SH-SY5Y (cell line): ENCODE data around the gene NXPH4.

Source experiments
- GATA2 ChIP-seq: IDR thresholded peaks from 2 replicates; pipeline ENCODE4 v1.6.1; 2011; ENCODE audit warnings: mild to moderate bottlenecking, low read depth, low read length
- GATA3 ChIP-seq: IDR thresholded peaks from 2 replicates; pipeline ENCODE4 v1.6.1; 2011; ENCODE audit warnings: low read depth, mild to moderate bottlenecking, low read length, moderate library complexity

- TF ChIP-seq GATA2 (no peak), GATA3 (no peak)
Measured at GRCh38 chr12:57213058-57213715, 3.4 kb upstream of the NXPH4 start.
